ENCODE measurements around the gene BTN2A1.

GRCh38 chr6:26487466-26487865, 29.7 kb downstream of the BTN2A1 start:
- TF ChIP-seq CTCF (IDR thresholded peaks at IDR 0.05) (no peak), POLR2A (IDR thresholded peaks at IDR 0.05; ENCODE audit: low read depth) (no peak)
